ENCODE data around the gene FLCN. TPM values are rescaled to one million over a fixed set of nuclear protein-coding genes. Genes with fewer than 3 reads are reported as not detected.

The FLCN gene
- total and polyA plus RNA-seq, 10 of the 15 experiments (the other 5 are each of a cell fraction or from before 2014, with no cell fraction given) = 1.1 to 24.7 (median 10.4) TPM

DNA sequence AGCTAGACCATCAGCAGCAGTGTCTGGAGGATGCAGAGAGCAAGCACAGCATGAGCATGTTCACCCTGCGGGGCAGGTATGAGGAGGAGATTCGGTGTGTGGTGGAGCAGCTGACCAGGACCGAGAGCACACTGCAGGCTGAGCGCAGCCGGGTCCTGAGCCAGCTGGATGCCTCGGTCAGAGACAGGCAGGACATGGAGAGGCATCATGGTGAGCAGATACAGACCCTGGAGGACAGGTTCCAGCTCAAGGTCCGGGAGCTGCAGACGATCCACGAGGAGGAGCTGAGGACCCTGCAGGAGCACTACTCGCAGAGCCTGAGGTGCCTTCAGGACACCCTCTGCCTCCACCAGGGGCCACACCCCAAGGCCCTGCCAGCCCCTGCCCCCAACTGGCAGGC lies 69.6 kb downstream of the FLCN start:
- Histone ChIP-seq H3K4me1 (ENCODE audit: control insufficient read depth, insufficient read depth, low read length) (no peaks in the 10 kb centered on the region), H3K4me3 (no peak overlapping the region), H4K20me1 (ENCODE audit: control insufficient read depth, insufficient read depth) (no peaks in the 10 kb centered on the region), H3K79me2 (ENCODE audit: control insufficient read depth, insufficient read depth, low read length) (no peaks in the 10 kb centered on the region), H3K36me3 (ENCODE audit: control insufficient read depth in 2 of 2, insufficient read depth in 2 of 2, low read length in 1 of 2) (peaks cover 9 to 27% of the 10 kb centered on the region in 2 experiments; a peak in 3 of 4 replicates), H3K27me3 (replicated peaks in 1 of 2; ENCODE audit: control insufficient read depth in 2 of 2, insufficient read depth in 2 of 2, low read length in 1 of 2) (no peaks in the 10 kb centered on the region), H3K9me3 (replicated peaks; ENCODE audit: control insufficient read depth, insufficient read depth, low read length) (no peaks in the 10 kb centered on the region), H3K27ac (ENCODE audit: control insufficient read depth, insufficient read depth) (no peak overlapping the region), H2AFZ (ENCODE audit: control insufficient read depth, low read depth, low read length) (no peak overlapping the region), H3K4me2 (ENCODE audit: control insufficient read depth, insufficient read depth) (no peak overlapping the region), H3K9ac (ENCODE audit: control insufficient read depth, insufficient read depth, low read length) (no peak overlapping the region)
- FAIRE-seq (no peak), DNase-seq (ENCODE audit: low read depth, low spot score) (no peak), ATAC-seq (no peak)
- in situ Hi-C loops (cut with MboI) = no loop called here
- no TSS peak for BruUV-seq (replicated peaks)
- POLR2A ChIA-PET = interaction anchor here (0.5 kb wide), 1 partner anchor 781 kb away, joined by 7 read pairs; no protein-coding TSS in a partner anchor
- WGBS (ENCODE audit: insufficient coverage, insufficient replicate concordance, low lambda C conversion rate, missing lambda C conversion rate) = 99% methylated on average over 10 of the region's 10 CpGs
- CTCF ChIA-PET = no interaction called here
- RAD21 ChIA-PET (ENCODE audit: unreplicated experiment) = no interaction called here
- intact Hi-C loops (cut with micrococcal nuclease; ENCODE audit: unreplicated experiment) = no loop called here
- SMC1A ChIA-PET (ENCODE audit: uncharacterized antibody, unreplicated experiment) = interaction anchor here (1.1 kb wide), 1 partner anchor 28 kb away, joined by 3 read pairs; no protein-coding TSS in a partner anchor
- TF ChIP-seq HDAC2 (IDR thresholded peaks at IDR 0.05) (no peak), ZZZ3 (IDR thresholded peaks at IDR 0.05; ENCODE audit: control insufficient read depth, insufficient read length, low read depth) (no peak), LARP7 (IDR thresholded peaks at IDR 0.05) (no peak), YY1 (IDR thresholded peaks at IDR 0.05; ENCODE audit: low read depth, low read length) (no peak), STAT1 (conservative IDR thresholded peaks at IDR 0.05) (no peak), CREB1 (IDR thresholded peaks at IDR 0.05; ENCODE audit: low read depth) (no peak), RCOR1 (conservative IDR thresholded peaks at IDR 0.05; ENCODE audit: low read depth, low read length) (no peak), ATF7 (IDR thresholded peaks at IDR 0.05; ENCODE audit: low read depth) (no peak), PAX5 (IDR thresholded peaks at IDR 0.05; ENCODE audit: borderline replicate concordance, low read depth, low read length) (no peak), ZBTB33 (IDR thresholded peaks at IDR 0.05) (no peak), SRF (IDR thresholded peaks at IDR 0.05; ENCODE audit: low read depth in 2 of 2, low read length in 2 of 2) (no peak), BCLAF1 (IDR thresholded peaks at IDR 0.05) (no peak), ASH2L (IDR thresholded peaks at IDR 0.05; ENCODE audit: borderline replicate concordance, low read depth) (no peak), ZBTB11 (CRISPR knock-in tag; IDR thresholded peaks at IDR 0.05) (no peak), KDM1A (IDR thresholded peaks at IDR 0.05; ENCODE audit: borderline replicate concordance) (no peak), SPI1 (IDR thresholded peaks at IDR 0.05; ENCODE audit: borderline replicate concordance, insufficient read depth, low read depth, low read length) (no peak), USF1 (IDR thresholded peaks at IDR 0.05; ENCODE audit: borderline replicate concordance, extremely low read length, insufficient read depth, low read depth, low read length) (no peak)
